Activated CD4-positive, alpha-beta memory T cell treated with anti-CD3 and anti-CD28 coated beads for 36 hours (primary cell): ENCODE measurements around the gene LSM7. TPM values are rescaled to one million over a fixed set of nuclear protein-coding genes. Genes with fewer than 3 reads are reported as not detected.

Source experiments
- CTCF ChIA-PET: fragments of 350-600 bp; sonication (Branson Sonifier 250); formaldehyde crosslinking; loops from one replicate; lab custom pipeline; 2021; ENCODE audit warnings: antibody characterized with exemption, inconsistent platforms; lab: Charles Lee
- POLR2A ChIA-PET: fragments of 350-600 bp; sonication (Branson Sonifier 250); formaldehyde crosslinking; loops from one replicate; lab custom pipeline; 2021; ENCODE audit warnings: antibody characterized with exemption; lab: Charles Lee
- DNase-seq: peaks from one replicate; pipeline ENCODE4 v3.0.0-alpha.2; 2020
- H3K27ac Mint-ChIP-seq: one replicate; pipeline ENCODE4 v1.8.0; 2021; ENCODE audit warnings: mixed read lengths
- H3K27me3 Mint-ChIP-seq: one replicate; pipeline ENCODE4 v1.8.0; 2021; ENCODE audit warnings: mixed read lengths
- H3K36me3 Mint-ChIP-seq: one replicate; pipeline ENCODE4 v1.8.0; 2021; ENCODE audit warnings: mixed read lengths
- H3K4me1 Mint-ChIP-seq: one replicate; pipeline ENCODE4 v1.8.0; 2021; ENCODE audit warnings: low read depth, mixed read lengths
- H3K4me3 Mint-ChIP-seq: one replicate; pipeline ENCODE4 v1.8.0; 2021; ENCODE audit warnings: mild to moderate bottlenecking, mixed read lengths
- H3K9me3 Mint-ChIP-seq: one replicate; pipeline ENCODE4 v1.8.0; 2021; ENCODE audit warnings: mixed read lengths
- intact Hi-C: fragments of 100-400 bp; cut with micrococcal nuclease; formaldehyde crosslinking; loops from one replicate; pipeline ENCODE4 v1.15.1; 2023
- total RNA-seq, 2 experiments: library from RNA; stranded (reverse); gene quantifications; one replicate each; pipeline ENCODE4 v1.2.3, GENCODE V29; 2021

Gene LSM7
- total RNA-seq, 2 experiments from 2014 or later = 137 to 144 TPM

DNA sequence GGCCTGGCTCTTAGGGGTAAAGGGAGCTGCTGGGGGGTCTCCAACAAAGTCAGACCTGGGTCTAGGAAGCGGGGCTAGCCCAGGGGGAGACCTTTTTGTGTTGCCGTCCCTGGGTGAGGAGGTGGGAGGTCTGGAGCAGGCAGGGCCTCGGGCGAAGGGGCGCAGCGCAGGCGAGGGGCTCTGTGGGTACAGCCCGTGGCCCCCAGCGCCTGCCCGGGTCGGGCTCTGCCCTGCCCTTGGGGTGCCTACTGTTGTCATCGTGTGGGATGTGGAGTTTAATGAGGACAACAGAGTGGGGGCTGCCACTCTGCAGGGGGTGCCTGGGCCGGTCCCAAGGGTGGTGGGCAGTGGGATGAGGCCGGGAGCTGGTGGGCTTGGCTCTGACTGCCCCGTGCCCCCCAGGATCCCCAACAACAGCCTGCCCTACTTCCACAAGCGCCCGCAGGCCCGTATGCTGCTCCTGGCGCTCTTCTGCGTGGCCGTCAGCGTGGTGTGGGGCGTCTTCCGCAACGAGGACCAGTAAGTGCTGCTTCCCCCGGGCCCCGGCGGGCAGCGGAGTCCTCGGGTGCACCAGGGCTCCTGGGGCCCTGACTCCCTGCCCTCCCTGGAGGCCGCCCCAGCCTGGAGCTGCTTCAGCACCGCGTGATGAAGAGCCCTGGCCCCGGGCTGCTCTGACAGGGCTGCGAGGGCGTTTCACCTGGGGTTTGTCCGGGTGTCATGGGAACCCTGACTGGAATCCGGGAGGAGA lies 12.3 kb upstream of the LSM7 start:
- Mint-ChIP-seq H3K36me3 (peaks cover 7% of the 10 kb centered on the region), H3K27me3 (no peaks in the 10 kb centered on the region), H3K4me3 (no peak overlapping the region), H3K27ac (no peak overlapping the region), H3K4me1 (peaks cover 9% of the 10 kb centered on the region), H3K9me3 (peaks cover 9% of the 10 kb centered on the region)
- DNase-seq = no peak
- ChIA-PET POLR2A (interaction anchor here (0.6 kb wide), 1 partner anchor 444 kb away, joined by 3 read pairs; no protein-coding TSS in a partner anchor), CTCF (no interaction called here)
- intact Hi-C loops = no loop called here

DNA sequence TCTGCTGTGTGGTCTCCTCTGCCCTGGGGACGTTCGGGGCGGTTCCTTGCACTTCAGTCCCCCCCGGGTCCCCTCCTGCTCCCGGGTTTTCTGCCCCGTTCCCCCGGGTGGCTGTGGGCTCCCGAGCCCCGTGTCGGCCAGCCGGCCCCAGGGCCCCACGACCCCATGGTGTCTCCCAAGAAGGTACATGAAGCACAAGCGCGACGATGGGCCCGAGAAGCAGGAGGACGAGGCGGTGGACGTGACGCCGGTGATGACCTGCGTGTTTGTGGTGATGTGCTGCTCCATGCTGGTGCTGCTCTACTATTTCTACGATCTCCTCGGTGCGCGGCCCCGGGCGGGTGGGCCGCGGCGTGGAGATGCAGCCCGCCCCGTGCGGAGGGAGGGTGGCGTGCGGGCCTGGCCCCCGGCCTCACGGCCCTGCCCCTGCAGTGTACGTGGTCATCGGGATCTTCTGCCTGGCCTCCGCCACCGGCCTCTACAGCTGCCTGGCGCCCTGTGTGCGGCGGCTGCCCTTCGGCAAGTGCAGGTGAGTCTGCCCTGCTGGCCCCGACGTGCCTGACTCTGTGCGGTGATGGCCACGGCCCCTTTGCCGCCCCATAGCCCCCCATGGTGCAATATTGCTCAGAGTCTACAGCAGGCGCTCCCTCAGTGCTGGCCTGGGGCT lies 11.4 kb upstream of the LSM7 start:
- POLR2A ChIA-PET = no interaction called here
- Mint-ChIP-seq H3K4me3 (no peak overlapping the region), H3K27me3 (no peaks in the 10 kb centered on the region), H3K9me3 (peaks cover 12% of the 10 kb centered on the region), H3K4me1 (peaks cover 10% of the 10 kb centered on the region), H3K27ac (no peak overlapping the region), H3K36me3 (peaks cover 8% of the 10 kb centered on the region)
- DNase-seq = no peak
- CTCF ChIA-PET = no interaction called here
- intact Hi-C loops = no loop called here

DNA sequence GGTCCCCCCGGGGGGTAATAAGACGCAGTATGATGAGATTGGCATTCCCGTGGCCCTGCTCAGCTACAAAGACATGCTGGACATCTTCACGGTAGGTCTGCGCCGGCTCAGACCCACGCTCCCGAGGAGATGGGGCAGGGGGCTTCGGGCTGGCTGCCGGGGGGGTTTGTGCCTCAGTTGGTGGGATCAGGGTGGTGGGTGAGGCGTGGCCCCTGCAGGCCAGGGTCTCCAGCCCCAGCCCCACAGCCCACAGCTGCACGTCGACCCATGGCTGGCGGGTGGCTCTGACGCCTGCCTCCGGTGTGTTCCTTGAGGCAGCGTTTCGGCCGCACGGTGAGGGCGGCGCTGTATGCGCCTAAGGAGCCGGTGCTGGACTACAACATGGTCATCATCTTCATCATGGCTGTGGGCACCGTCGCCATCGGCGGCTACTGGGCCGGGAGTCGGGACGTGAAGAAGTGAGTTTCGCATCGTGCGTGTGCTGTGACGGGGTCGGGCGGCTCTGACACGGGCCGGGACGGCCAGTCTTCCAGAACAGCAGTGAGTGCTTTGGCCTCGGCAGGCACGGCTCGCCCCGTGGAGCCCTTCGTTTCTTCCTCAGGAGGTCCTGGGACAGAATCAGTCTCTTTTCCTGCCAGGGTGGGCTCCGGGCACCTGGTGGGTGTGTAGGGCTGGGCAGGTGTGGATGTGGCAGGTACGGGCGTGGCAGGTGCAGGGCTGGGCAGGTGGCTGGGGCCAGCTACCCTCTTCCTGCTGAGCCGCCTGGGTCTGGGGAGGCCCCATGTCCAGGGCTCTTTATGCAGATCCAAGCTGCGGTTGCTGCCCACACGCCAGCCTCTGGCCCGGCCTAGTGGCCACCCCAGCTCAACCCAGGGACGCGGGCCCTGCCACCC lies 10.6 kb upstream of the LSM7 start:
- CTCF ChIA-PET = no interaction called here
- no peaks in the 10 kb centered on the region for H3K27me3 Mint-ChIP-seq
- intact Hi-C loops = no loop called here
- peaks cover 10% of the 10 kb centered on the region for H3K4me1 Mint-ChIP-seq
- H3K9me3 Mint-ChIP-seq = peaks cover 12% of the 10 kb centered on the region
- H3K27ac Mint-ChIP-seq = no peak overlapping the region
- H3K4me3 Mint-ChIP-seq = no peak overlapping the region
- POLR2A ChIA-PET = no interaction called here
- no peak for DNase-seq
- peaks cover 8% of the 10 kb centered on the region for H3K36me3 Mint-ChIP-seq

- no peak for DNase-seq
- ChIA-PET CTCF (no interaction called here), POLR2A (no interaction called here)
- Mint-ChIP-seq H3K4me1 (peaks cover 10% of the 10 kb centered on the region), H3K36me3 (peaks cover 8% of the 10 kb centered on the region), H3K4me3 (no peak overlapping the region), H3K27me3 (no peaks in the 10 kb centered on the region), H3K27ac (no peak overlapping the region), H3K9me3 (peaks cover 12% of the 10 kb centered on the region)
- intact Hi-C loops = no loop called here
Measured at GRCh38 chr19:2338055-2338615, 9.7 kb upstream of the LSM7 start.

DNA sequence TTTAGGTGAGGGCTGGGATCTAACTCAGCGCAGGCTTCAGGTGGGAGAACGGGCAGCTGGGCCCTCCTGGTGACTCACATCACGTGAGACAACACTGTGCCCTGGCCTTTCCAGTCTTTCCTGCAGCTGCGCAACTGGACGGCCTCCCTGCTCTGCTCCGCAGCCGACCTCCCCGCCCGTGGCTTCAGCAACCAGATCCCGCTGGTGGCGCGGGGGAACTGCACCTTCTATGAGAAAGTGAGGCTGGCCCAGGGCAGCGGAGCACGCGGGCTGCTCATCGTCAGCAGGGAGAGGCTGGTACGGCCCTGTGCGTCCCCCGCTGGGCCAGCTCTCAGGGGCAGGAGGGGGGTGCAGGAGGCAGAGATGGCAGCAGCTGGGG lies 8.9 kb upstream of the LSM7 start:
- CTCF ChIA-PET = no interaction called here
- Mint-ChIP-seq H3K27ac (no peak overlapping the region), H3K36me3 (peaks cover 8% of the 10 kb centered on the region), H3K4me1 (peaks cover 12% of the 10 kb centered on the region), H3K4me3 (no peak overlapping the region), H3K27me3 (no peaks in the 10 kb centered on the region), H3K9me3 (peaks cover 12% of the 10 kb centered on the region)
- DNase-seq = no peak
- POLR2A ChIA-PET = interaction anchor here (0.7 kb wide), 1 partner anchor 10 kb away, joined by 3 read pairs; no protein-coding TSS in a partner anchor
- intact Hi-C loops = no loop called here

DNA sequence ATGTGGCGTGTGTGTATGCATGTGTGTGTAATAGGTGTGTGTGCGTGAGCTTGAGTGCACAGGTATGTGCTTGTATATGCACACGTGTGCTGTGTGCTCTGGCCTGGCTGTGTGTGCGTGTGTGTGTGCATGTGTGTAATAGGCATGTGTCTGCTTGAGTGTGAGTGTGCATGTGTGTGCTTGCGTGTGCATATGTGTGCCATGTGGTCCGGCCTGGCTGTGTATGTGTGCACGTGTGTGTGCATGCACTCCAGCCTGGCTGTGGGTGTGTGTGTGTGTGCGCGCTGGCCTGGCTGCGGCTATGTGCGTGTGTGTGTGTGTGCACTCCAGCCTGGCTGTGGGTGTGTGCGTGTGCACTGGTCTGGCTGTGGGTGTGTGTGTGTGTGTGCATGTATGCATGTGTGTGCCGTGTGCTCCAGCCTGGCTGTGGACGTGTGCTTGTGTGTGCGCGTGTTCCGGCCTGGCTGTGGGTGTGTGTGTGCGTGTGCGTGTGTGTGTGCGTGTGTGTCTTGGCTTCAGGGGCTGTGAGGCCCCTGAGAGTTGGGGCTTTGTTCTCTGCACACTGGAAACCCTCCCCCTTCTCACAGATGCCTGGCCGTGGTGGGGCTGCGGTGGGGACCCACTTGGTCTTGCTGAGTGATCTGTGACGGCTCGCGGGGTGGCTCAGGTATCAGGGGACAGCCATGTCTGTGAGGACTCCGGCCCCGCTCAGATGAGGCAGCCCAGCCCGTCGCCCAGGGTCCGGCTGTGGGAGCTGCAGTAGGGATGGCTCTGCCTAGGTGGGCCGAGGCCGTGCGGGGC lies 8.3 kb upstream of the LSM7 start:
- no peak overlapping the region for H3K4me3 Mint-ChIP-seq
- POLR2A ChIA-PET = interaction anchor here (0.7 kb wide), 1 partner anchor 9 kb away, joined by 3 read pairs; no protein-coding TSS in a partner anchor
- peaks cover 12% of the 10 kb centered on the region for H3K9me3 Mint-ChIP-seq
- H3K36me3 Mint-ChIP-seq = peaks cover 8% of the 10 kb centered on the region
- H3K4me1 Mint-ChIP-seq = peaks cover 17% of the 10 kb centered on the region
- intact Hi-C loops = no loop called here
- H3K27ac Mint-ChIP-seq = no peak overlapping the region
- H3K27me3 Mint-ChIP-seq = no peaks in the 10 kb centered on the region
- DNase-seq = no peak
- CTCF ChIA-PET = no interaction called here

GRCh38 chr19:2335848-2336247 lies 7.5 kb upstream of the LSM7 start:
- intact Hi-C loops = no loop called here
- Mint-ChIP-seq H3K36me3 (peaks cover 8% of the 10 kb centered on the region), H3K27me3 (no peaks in the 10 kb centered on the region), H3K27ac (no peak overlapping the region), H3K9me3 (peaks cover 12% of the 10 kb centered on the region), H3K4me3 (no peak overlapping the region), H3K4me1 (peaks cover 23% of the 10 kb centered on the region)
- ChIA-PET CTCF (no interaction called here), POLR2A (interaction anchor here (0.6 kb wide), 1 partner anchor 177 kb away, joined by 3 read pairs; no protein-coding TSS in a partner anchor)
- DNase-seq = no peak

DNA sequence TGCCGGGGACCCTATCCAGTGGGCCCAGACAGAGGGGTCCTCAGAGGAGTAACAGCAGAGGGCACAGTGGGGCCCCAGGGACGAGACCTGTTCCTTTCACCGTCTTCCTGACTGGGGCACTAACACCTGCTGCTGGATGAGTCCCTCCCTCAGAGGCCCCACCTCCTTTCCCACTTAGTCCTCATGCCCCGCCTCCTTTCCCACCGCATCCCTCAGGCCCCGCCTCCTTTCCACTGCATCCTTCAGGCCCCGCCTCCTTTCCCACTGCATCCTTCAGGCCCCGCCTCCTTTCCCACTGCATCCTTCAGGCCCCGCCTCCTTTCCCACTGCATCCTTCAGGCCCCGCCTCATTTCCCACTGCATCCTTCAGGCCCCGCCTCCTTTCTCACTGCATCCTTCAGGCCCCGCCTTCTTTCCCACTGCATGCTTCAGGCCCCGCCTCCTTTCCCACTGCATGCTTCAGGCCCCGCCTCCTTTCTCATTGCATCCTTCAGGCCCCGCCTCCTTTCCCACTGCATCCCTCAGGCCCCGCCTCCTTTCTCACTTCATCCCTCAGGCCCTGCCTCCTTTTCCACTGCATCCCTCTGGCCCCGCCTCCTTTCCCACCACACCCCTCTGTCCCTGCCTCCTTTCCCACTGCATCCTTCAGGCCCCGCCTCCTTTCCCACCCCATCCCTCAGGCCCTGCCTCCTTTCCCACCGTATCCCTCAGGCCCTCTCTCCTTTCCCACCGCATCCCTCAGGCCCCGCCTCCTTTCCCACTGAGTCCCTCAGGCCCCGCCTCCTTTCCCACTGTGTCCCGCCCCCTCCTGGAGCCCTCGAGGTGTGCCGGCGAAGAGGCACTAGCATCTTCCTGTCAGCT lies 6.8 kb upstream of the LSM7 start:
- Mint-ChIP-seq H3K27ac (no peak overlapping the region), H3K27me3 (no peaks in the 10 kb centered on the region), H3K9me3 (peaks cover 12% of the 10 kb centered on the region), H3K4me1 (peaks cover 28% of the 10 kb centered on the region), H3K36me3 (peaks cover 8% of the 10 kb centered on the region), H3K4me3 (no peak overlapping the region)
- DNase-seq = peak; percentile 33
- intact Hi-C loops = no loop called here
- POLR2A ChIA-PET = interaction anchor here (0.6 kb wide), 1 partner anchor 177 kb away, joined by 3 read pairs; no protein-coding TSS in a partner anchor
- CTCF ChIA-PET = no interaction called here

DNA sequence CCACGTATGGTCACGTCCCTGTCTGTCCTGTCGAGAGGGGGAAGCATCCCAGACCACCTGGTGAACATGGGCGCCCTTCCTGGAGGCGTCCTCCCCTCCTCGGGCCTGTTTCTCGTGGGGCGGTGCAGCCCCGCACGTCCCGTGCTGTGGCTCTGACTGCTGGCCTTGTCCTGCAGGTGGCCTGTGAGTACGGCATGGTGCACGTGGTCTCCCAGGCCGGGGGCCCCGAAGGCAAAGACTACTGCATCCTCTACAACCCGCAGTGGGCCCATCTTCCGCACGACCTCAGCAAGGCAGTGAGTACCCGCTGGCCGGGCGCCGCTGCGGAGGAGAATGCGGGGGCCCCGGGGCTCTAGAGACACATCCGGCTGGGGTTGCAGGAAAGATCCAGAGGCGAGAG lies 6.0 kb upstream of the LSM7 start:
- Mint-ChIP-seq H3K36me3 (peaks cover 8% of the 10 kb centered on the region), H3K27ac (no peak overlapping the region), H3K4me1 (peaks cover 34% of the 10 kb centered on the region), H3K27me3 (no peaks in the 10 kb centered on the region), H3K9me3 (peaks cover 12% of the 10 kb centered on the region), H3K4me3 (no peak overlapping the region)
- ChIA-PET CTCF (no interaction called here), POLR2A (no interaction called here)
- DNase-seq = no peak
- intact Hi-C loops = no loop called here

DNA sequence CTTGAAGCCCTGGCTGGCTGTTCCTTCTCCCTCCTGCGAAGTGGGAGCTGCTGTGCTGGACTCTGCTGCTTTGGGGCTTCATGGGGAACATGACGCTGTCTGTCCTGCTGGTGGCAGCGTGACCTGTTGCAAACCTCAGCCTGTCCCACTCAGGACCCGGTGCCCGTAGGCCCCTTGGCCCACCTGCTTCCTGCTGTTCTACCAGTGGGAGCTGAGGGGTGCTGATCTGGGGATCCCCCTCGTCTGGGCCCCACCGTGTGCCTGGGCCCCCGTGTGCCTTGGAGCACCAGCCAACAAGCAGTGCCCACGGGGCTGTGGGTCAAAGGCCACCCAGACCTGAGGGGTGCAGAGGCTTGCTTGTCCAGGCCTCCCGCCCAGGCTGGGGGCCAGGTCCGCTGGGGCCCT lies 5.4 kb upstream of the LSM7 start:
- H3K4me3 Mint-ChIP-seq = no peak overlapping the region
- CTCF ChIA-PET = no interaction called here
- no peak overlapping the region for H3K27ac Mint-ChIP-seq
- POLR2A ChIA-PET = no interaction called here
- intact Hi-C loops = no loop called here
- peaks cover 12% of the 10 kb centered on the region for H3K9me3 Mint-ChIP-seq
- no peaks in the 10 kb centered on the region for H3K27me3 Mint-ChIP-seq
- H3K4me1 Mint-ChIP-seq = peaks cover 37% of the 10 kb centered on the region
- H3K36me3 Mint-ChIP-seq = peaks cover 8% of the 10 kb centered on the region
- DNase-seq = no peak
